Pulmonary artery endothelial cell (primary cell): ENCODE data around the gene TAX1BP3. TPM values are rescaled to one million over a fixed set of nuclear protein-coding genes. Genes with fewer than 3 reads are reported as not detected.

Source experiments
- DNase-seq: peaks from one replicate; pipeline ENCODE4 v3.0.0-alpha.2; 2011; ENCODE audit warnings: low read depth, low spot score
- total RNA-seq: library from RNA; depleted of rRNA; stranded (reverse); fragments of >200 nt; gene quantifications from 2 replicates; pipeline ENCODE4 v1.2.3, GENCODE V29; 2014

The TAX1BP3 gene
- total RNA-seq, 1 donor from 2014 or later = 230 TPM

- no peak for DNase-seq
These were observed 40.6 kb downstream of the TAX1BP3 start for GRCh38 chr17:3627769-3628167.

- no peak for DNase-seq
These were observed 41.3 kb downstream of the TAX1BP3 start for GRCh38 chr17:3626831-3627768.

- no peak for DNase-seq
These were observed 45.3 kb downstream of the TAX1BP3 start for GRCh38 chr17:3622977-3623594.

GRCh38 chr17:3621146-3621720, 47.1 kb downstream of the TAX1BP3 start:
- DNase-seq = no peak

GRCh38 chr17:3615160-3615870, 53.1 kb downstream of the TAX1BP3 start:
- DNase-seq = no peak

GRCh38 chr17:3613124-3613523, 55.3 kb downstream of the TAX1BP3 start:
- DNase-seq = no peak

Other genes starting within 250 kb of the TAX1BP3 start
- gene OR1E2, start 234.7 kb downstream of the TAX1BP3 start, total RNA-seq = not detected in 2 replicates
- gene SPATA22, start 196.8 kb downstream of the TAX1BP3 start, total RNA-seq = 0.07 TPM in 1 of 2 replicates, not detected in the other
- gene ASPA, start 192.6 kb downstream of the TAX1BP3 start, total RNA-seq = not detected in 2 replicates
- not detected in 2 replicates for gene TRPV3, start 110.8 kb downstream of the TAX1BP3 start, total RNA-seq
- gene TRPV1, start 59.2 kb downstream of the TAX1BP3 start, total RNA-seq = 0.33 and 0.78 TPM in 2 replicates
- 19.5 and 21.8 TPM in 2 replicates for gene SHPK, start 32.3 kb downstream of the TAX1BP3 start, total RNA-seq
- 13.1 and 17.7 TPM in 2 replicates for gene CTNS, start 31.8 kb downstream of the TAX1BP3 start, total RNA-seq
- gene EMC6, start 234 bp upstream of the TAX1BP3 start, total RNA-seq = 17.6 and 23.2 TPM in 2 replicates
- 0.13 and 0.35 TPM in 2 replicates for gene P2RX5, start 27.6 kb upstream of the TAX1BP3 start, total RNA-seq
- gene HASPIN, start 55.3 kb upstream of the TAX1BP3 start, total RNA-seq = 8.9 and 14.9 TPM in 2 replicates
- gene ITGAE, start 132.6 kb upstream of the TAX1BP3 start, total RNA-seq = 19.2 and 23.5 TPM in 2 replicates
- gene NCBP3, start 177.7 kb upstream of the TAX1BP3 start, total RNA-seq = 19.9 and 27.6 TPM in 2 replicates
- gene CAMKK1, start 224.5 kb upstream of the TAX1BP3 start, total RNA-seq = 3.4 and 3.8 TPM in 2 replicates
- 0.11 TPM in 1 of 2 replicates, not detected in the other for gene P2RX1, start 247.9 kb upstream of the TAX1BP3 start, total RNA-seq